SK-N-MC (cell line): ENCODE measurements around the gene REV1.

Experiments used
- DNase-seq: peaks from one replicate; pipeline ENCODE4 v3.0.0-alpha.2; 2011; ENCODE audit warnings: low read depth, low spot score
- H3K27ac ChIP-seq: fragments of 200-600 bp; sonication (generic); 2 replicates; pipeline ENCODE4 v1.5.1; 2016; ENCODE audit warnings: mixed run types
- H3K36me3 ChIP-seq: fragments of 200-600 bp; sonication (generic); 2 replicates; pipeline ENCODE4 v1.6.1; 2017; ENCODE audit warnings: antibody characterized with exemption, low read length, mixed read lengths; ENCODE audit not compliant: insufficient read depth
- H3K4me3 ChIP-seq: fragments of 200-600 bp; sonication (generic); 2 replicates; pipeline ENCODE4 v1.5.1; 2016
- H3K9ac ChIP-seq: fragments of 200-600 bp; sonication (generic); 2 replicates; pipeline ENCODE4 v1.8.0; 2017; ENCODE audit warnings: mixed run types, mixed read lengths; ENCODE audit not compliant: insufficient read length
- H3K9me3 ChIP-seq: fragments of 200-600 bp; sonication (generic); 2 replicates; pipeline ENCODE4 v1.6.1; 2017; ENCODE audit warnings: low read depth, mild to moderate bottlenecking, antibody characterized with exemption, low read length, moderate library complexity, mixed read lengths
- EZH2 ChIP-seq: fragments of 200-600 bp; sonication (generic); IDR thresholded peaks from one replicate; pipeline ENCODE4 v1.6.1; 2017; ENCODE audit warnings: antibody characterized with exemption
- FOXP2 ChIP-seq: optimal IDR thresholded peaks from 2 replicates; pipeline ENCODE3; 2011; ENCODE audit warnings: mild to moderate bottlenecking, moderate library complexity; ENCODE audit not compliant: insufficient read depth; ENCODE audit errors: extremely low read length, control extremely low read depth
- POLR2AphosphoS5 ChIP-seq: IDR thresholded peaks from 2 replicates; pipeline ENCODE4 v1.6.1; 2012; ENCODE audit warnings: mild to moderate bottlenecking, low read depth, low read length, borderline replicate concordance

REV1 gene

DNA sequence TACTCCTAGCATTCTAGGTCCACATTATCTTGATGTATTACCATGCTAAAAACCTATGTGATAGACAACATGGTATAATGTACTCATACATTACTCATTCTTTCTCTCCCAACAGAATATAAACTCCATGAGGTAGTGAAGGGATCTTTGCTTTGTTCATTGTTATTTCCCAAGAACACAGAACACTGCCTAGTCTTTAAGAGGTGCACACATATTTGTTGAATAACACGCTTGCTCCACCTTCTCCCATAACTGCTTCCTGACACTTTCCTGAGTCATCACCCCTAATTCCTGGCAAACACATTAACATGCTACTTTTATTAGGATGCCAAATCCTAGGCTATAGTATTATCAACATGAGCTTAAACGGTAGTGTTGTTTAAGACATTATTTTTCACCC lies 41.3 kb downstream of the REV1 start:
- no peaks in the 10 kb centered on the region for H3K9me3 ChIP-seq
- peaks cover 14% of the 10 kb centered on the region for H3K36me3 ChIP-seq
- H3K4me3 ChIP-seq: no peak overlapping the region
- DNase-seq: no peak
- 0 out of 2 replicates have a peak overlapping the region, but pooled peaks have one; percentile 25 for H3K27ac ChIP-seq
- H3K9ac ChIP-seq: no peak overlapping the region
- TF ChIP-seq EZH2 (no peak), POLR2AphosphoS5 (no peak), FOXP2 (no peak)

- TF ChIP-seq POLR2AphosphoS5 (no peak), EZH2 (no peak), FOXP2 (no peak)
- no peak overlapping the region for H3K27ac ChIP-seq
- DNase-seq: no peak
- H3K9me3 ChIP-seq: no peaks in the 10 kb centered on the region
- peaks cover 16% of the 10 kb centered on the region for H3K36me3 ChIP-seq
- no peak overlapping the region for H3K9ac ChIP-seq
- no peak overlapping the region for H3K4me3 ChIP-seq
Measured at GRCh38 chr2:99445065-99445464, 44.8 kb downstream of the REV1 start.

DNA sequence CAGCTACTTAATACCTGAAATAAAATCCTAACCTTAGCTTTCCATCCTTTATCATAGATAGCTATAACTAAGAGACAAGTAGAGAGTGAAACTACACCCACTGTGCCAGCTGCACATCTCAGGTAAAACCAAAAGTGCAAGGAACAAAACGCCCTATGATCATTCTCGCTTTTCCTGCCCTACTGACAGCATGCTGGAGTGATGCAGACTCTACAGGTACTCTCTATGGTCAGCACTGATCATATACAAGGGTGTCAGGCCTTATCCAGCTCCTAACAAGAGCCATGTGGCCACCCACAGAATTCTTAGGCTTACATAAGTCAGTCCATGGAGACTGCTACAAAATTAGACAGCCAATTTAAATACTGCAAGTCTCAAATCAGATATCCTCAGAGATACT lies 45.6 kb downstream of the REV1 start:
- peaks cover 16% of the 10 kb centered on the region for H3K36me3 ChIP-seq
- H3K27ac ChIP-seq: no peak overlapping the region
- no peak overlapping the region for H3K9ac ChIP-seq

GRCh38 chr2:99442837-99443236 lies 47.0 kb downstream of the REV1 start:
- Histone ChIP-seq H3K9ac (no peak overlapping the region), H3K4me3 (no peak overlapping the region), H3K36me3 (peaks cover 15% of the 10 kb centered on the region), H3K27ac (no peak overlapping the region), H3K9me3 (no peaks in the 10 kb centered on the region)
- no peak for DNase-seq
- no peak for TF ChIP-seq POLR2AphosphoS5
- TF ChIP-seq FOXP2: no peak
- no peak for TF ChIP-seq EZH2

More for the DNA sequence above, 45.6 kb downstream of the REV1 start:
- TF ChIP-seq POLR2AphosphoS5: no peak
- no peak for TF ChIP-seq FOXP2
- no peak for TF ChIP-seq EZH2
- no peak overlapping the region for H3K4me3 ChIP-seq
- H3K9me3 ChIP-seq: no peaks in the 10 kb centered on the region
- DNase-seq: no peak

GRCh38 chr2:99439971-99440505 lies 49.8 kb downstream of the REV1 start:
- DNase-seq: no peak
- no peaks in the 10 kb centered on the region for H3K9me3 ChIP-seq
- H3K27ac ChIP-seq: no peak overlapping the region
- TF ChIP-seq EZH2: no peak
- TF ChIP-seq FOXP2: no peak
- no peak overlapping the region for H3K9ac ChIP-seq
- H3K4me3 ChIP-seq: no peak overlapping the region
- H3K36me3 ChIP-seq: peaks cover 12% of the 10 kb centered on the region

DNA sequence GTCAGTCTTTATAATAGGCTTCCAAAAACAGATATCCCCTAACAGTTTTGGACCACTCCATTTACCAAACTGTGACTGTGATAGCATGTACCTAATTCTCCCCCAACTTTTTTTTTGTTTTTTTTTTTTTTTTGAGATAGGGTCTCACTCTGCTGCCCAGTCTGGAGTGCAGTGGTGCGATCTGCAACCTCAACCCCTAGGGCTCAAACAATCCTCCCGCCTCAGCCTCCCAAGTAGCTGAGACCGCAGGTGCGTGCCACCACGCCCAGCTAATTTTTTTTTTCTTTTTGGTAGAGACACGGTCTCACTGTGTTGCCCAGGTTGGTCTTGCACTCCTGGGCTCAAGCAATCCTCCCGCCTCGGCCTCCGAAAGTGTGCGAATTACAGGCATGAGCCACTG lies 52.9 kb downstream of the REV1 start:
- Histone ChIP-seq H3K4me3 (no peak overlapping the region), H3K9ac (no peak overlapping the region), H3K9me3 (no peaks in the 10 kb centered on the region), H3K27ac (no peak overlapping the region), H3K36me3 (peaks cover 14% of the 10 kb centered on the region)
- TF ChIP-seq FOXP2 (no peak), EZH2 (no peak), POLR2AphosphoS5 (no peak)
- DNase-seq: no peak

GRCh38 chr2:99433340-99433739 lies 56.5 kb downstream of the REV1 start:
- TF ChIP-seq POLR2AphosphoS5 (no peak), FOXP2 (no peak), EZH2 (no peak)
- Histone ChIP-seq H3K9me3 (no peaks in the 10 kb centered on the region), H3K9ac (no peak overlapping the region), H3K36me3 (peaks cover 21% of the 10 kb centered on the region), H3K4me3 (no peak overlapping the region), H3K27ac (no peak overlapping the region)
- no peak for DNase-seq

GRCh38 chr2:99431587-99432275 lies 58.1 kb downstream of the REV1 start:
- TF ChIP-seq EZH2: no peak
- no peak for TF ChIP-seq FOXP2
- no peak for TF ChIP-seq POLR2AphosphoS5
- H3K4me3 ChIP-seq: no peak overlapping the region
- no peak for DNase-seq
- no peak overlapping the region for H3K27ac ChIP-seq
- no peaks in the 10 kb centered on the region for H3K9me3 ChIP-seq
- no peak overlapping the region for H3K9ac ChIP-seq
- H3K36me3 ChIP-seq: peaks cover 37% of the 10 kb centered on the region

- no peak for DNase-seq
- Histone ChIP-seq H3K9me3 (no peaks in the 10 kb centered on the region), H3K36me3 (peaks cover 41% of the 10 kb centered on the region), H3K9ac (no peak overlapping the region), H3K4me3 (no peak overlapping the region), H3K27ac (no peak overlapping the region)
- TF ChIP-seq POLR2AphosphoS5 (no peak), EZH2 (no peak), FOXP2 (no peak)
Measured at GRCh38 chr2:99430614-99431291, 59.1 kb downstream of the REV1 start.
